Activated naive CD4-positive, alpha-beta T cell treated with anti-CD3 and anti-CD28 coated beads, Interleukin-2, amount 50 U/mL, for 72 hours (primary cell): ENCODE results near the gene OR1F1. TPM values are rescaled to one million over a fixed set of nuclear protein-coding genes. Genes with fewer than 3 reads are reported as not detected.
"Not testable (repeated sequence)": the region's sequence is repeated elsewhere in the genome, so short reads cannot be mapped to it uniquely, and the experiment has no call there.

Experiments
- ATAC-seq, 2 donors: fragments of 150-1000 bp; cut with Tn5 transposase; 2 replicates each; pipeline ENCODE4 v1.10.0; 2021; ENCODE audit warnings: mild to moderate bottlenecking in 2 of 2, moderate library complexity in 2 of 2
- DNase-seq, 2 donors: peaks; one replicate each; pipeline ENCODE4 v3.0.0; 2021 to 2022; ENCODE audit warnings: low spot score in 2 of 2
- H3K27ac Mint-ChIP-seq, 2 donors: one replicate each; pipeline ENCODE4 v1.8.0; 2022; ENCODE audit warnings: mild to moderate bottlenecking in 2 of 2, mixed read lengths in 2 of 2
- H3K36me3 Mint-ChIP-seq, 2 donors: one replicate each; pipeline ENCODE4 v1.8.0; 2022; ENCODE audit warnings: mixed read lengths in 2 of 2
- H3K9me3 Mint-ChIP-seq, 2 donors: one replicate each; pipeline ENCODE4 v1.8.0; 2022; ENCODE audit warnings: mixed read lengths in 2 of 2
- total RNA-seq, 2 donors: library from RNA; stranded (reverse); gene quantifications; one replicate each; pipeline ENCODE4 v1.2.3, GENCODE V29; 2022

Gene OR1F1
- total RNA-seq, 2 donors from 2014 or later: not detected

DNA sequence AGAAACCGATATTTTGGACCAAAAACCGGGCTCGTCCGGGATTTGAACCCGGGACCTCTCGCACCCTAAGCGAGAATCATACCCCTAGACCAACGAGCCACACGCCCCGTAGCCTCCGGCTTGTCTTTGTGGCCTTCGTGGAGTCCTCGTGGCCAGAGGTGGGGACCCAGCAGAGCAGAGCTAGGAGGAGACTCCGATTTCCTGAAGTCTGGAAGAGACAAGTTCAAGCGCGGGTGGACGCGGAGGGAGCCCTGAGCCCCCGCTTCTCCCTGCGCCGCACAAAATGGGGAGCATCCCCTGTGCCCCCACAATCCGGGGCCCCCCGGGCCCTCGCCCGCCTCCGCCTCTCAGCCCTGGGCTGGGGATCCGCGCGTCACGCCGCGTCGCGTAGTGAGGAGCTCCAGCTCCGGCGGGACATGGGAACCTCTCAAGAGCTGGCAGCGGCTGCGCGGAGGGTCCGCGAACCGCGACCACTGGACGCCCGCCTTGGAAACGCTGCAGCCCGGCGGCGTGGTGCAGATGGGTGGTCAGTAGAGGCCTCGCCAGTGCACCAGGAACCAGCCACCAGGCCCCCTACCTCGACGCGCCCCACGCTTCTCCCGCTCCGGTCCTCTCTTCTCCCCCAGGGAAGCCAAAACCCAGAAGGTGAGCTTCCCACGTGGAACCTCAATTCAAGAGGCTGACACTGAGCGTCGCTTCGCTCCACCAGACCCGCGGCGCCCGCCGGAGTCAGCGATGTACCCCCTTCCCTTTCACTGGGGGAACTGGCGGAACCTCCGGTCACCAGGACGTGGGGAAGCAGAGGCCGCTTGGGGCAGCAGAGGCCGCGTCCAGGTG is 5.2 kb upstream of the OR1F1 start:
- Mint-ChIP-seq H3K9me3 (peaks cover 0 to 5% of the 10 kb centered on the region in 2 donors), H3K27ac (peak overlapping the region; percentile 82 to 99), H3K36me3 (peaks cover 8 to 11% of the 10 kb centered on the region in 2 donors)
- peak in 1 of 2 donors; percentile 77 for DNase-seq
- peak; percentile 58 to 68 for ATAC-seq

DNA sequence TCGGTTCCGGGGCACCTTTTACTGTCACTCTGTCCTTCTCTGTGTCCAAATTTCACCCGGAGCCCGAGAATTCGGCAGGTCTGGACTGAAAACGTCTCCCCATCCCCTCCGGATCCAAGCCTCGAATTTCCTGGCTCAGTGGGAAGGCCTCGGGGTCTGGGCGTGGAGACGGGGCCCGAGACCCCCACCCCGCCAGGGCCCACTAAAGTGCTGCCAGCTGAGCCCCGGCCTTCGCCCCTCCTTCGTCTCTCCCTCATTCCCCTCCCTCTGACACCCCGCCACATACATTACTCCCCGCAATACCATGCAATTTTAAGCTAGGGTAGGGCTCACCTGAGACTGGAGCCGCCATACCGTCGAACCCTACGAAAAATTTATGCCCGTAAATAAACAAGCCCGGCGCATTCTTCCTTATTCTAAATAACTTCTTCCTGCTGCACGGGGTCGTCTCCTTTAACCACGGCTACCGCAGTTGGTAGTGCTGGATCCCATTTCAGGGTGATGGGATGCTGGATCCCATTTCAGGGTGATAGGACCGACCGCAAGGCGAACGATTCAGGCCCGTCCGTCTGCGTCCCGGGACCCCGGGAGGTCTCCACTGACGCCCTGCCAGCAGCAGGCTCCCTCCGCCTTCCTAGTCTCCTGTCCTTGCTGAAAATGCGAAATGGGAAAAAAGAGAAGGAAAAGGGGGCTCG is 4.4 kb upstream of the OR1F1 start:
- Mint-ChIP-seq H3K27ac (peak overlapping the region; percentile 82 to 99), H3K9me3 (peaks cover 0 to 5% of the 10 kb centered on the region in 2 donors), H3K36me3 (peaks cover 8 to 15% of the 10 kb centered on the region in 2 donors)
- ATAC-seq (peak in 1 of 2 donors; percentile 13), DNase-seq (no peak)

DNA sequence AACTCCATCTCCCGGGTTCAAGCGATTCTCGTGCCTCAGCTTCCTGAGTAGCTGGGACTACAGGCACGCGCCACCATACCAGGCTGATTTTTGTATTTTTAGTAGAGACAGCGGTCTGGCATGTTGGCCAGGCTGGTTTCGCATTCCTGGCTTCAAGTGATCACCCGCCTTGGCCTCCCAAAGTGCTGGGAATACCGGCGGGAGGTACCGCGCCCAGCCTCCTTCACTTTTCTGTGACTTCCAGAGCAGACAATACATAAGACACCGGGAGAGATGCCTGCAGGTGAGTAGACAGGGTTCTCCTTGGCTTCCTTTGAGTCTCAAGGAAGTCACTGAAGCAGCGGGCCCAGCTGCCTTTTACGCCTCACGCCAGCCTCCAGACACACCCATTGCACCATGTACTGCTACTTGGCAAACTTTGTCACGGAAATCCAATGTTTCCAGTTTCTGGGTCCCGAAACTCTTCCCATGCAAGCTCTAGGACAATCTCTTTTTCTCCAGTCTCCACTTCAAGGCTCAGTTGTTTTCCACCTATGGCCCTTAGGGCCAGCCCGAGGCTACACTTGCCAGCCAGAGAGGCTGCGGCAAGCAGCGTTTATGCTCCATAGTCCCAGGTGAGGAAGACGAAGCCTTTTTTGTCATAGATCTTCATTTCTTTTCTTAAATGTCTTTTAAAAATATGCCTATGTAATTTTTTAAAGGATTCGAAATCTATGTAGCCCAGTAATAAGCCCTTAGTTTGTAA is 886 bp upstream of the OR1F1 start:
- no peak for DNase-seq
- H3K9me3 Mint-ChIP-seq: peaks cover 0 to 5% of the 10 kb centered on the region in 2 donors
- peak overlapping the region; percentile 74 to 95 for H3K27ac Mint-ChIP-seq
- no peak for ATAC-seq
- H3K36me3 Mint-ChIP-seq: peaks cover 8 to 23% of the 10 kb centered on the region in 2 donors

DNA sequence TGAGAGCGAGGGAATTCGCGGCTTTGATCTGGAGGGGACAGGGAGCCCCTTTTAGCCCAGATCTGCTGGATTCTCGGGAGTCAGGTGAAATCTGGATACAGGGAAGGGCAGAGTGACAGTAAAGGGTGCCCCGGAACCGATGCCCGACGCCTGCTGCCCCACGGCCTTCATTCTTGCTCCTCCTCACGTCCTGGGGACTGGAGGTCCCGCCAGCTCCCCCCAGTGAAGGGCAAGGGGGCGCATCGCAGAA is 596 bp downstream of the OR1F1 start:
- Mint-ChIP-seq H3K27ac (peak overlapping the region in 1 of 2 donors; percentile 74), H3K9me3 (peaks cover 0 to 5% of the 10 kb centered on the region in 2 donors), H3K36me3 (peaks cover 8 to 23% of the 10 kb centered on the region in 2 donors)
- DNase-seq (no peak), ATAC-seq (no peak)

DNA sequence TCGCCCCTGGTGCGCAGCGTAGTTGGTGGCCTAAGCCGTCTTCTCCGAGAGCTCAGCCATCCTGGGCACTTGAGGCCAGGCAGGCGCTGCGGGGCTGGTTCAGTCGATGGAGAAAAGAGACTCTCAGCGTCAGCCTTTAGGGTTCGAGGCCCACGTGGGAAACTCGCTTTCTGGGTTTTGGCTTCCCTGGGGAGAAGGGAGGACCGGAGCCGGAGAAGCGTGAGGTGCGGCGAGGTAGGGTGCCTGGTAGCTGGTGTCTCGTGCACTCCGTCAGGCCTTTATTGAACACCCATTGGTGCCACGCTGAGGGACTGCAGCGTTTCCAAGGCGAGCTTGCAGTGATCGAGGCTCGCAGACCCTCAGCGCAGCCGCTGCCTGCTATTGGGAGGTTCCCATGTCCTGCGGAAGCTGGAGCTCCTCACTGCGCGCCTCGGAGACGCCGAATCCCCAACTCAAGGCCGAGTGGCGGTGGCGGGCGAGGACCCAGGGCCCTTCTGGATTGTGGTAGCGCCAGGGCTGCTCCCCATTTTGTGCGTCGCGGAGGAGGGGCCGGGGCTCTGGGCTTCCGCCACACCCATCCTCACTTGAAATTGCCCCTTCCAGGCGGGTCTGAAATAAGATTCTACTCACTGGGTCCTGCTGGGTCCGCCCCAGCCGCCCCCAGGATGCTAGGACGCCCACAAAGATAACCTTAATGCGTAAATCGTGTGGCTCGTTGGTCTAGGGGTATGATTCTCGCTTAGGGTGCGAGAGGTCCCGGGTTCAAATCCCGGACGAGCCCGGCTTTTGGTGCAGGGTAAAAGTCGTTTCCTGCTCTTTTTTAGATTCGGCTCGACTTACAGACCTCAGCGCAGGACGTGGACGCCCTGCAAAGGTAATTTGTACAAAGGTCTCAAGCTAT is 1.2 kb downstream of the OR1F1 start:
- H3K9me3 Mint-ChIP-seq: peaks cover 0 to 2% of the 10 kb centered on the region in 2 donors
- peaks cover 2 to 18% of the 10 kb centered on the region in 2 donors for H3K36me3 Mint-ChIP-seq
- ATAC-seq (peak; percentile 42 to 69), DNase-seq (peak in 1 of 2 donors; percentile 73)
- peak overlapping the region; percentile 74 to 95 for H3K27ac Mint-ChIP-seq

DNA sequence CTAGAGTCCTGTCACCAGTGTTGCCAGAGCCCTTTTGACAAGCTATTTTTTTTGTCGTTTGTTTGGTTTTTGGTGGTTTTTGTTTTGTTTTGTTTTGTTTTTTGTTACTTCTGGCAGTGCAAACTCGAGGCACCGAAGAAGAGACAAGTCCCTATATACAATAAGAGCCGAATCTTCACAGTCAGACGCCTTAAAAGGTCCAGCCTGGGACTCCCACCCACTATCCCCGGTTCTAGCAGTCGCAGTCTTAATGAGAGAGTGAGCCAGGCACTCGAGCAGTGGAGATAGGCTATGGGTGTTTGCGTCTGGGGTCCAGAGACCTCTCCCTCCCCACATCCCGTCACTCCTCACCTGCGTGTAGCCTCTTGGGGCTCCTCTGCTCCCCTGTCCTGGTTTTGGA is 1.9 kb downstream of the OR1F1 start:
- Mint-ChIP-seq H3K36me3 (peaks cover 0 to 15% of the 10 kb centered on the region in 2 donors), H3K9me3 (no peaks in the 10 kb centered on the region), H3K27ac (peak overlapping the region; percentile 74 to 95)
- ATAC-seq (no peak), DNase-seq (no peak)

DNA sequence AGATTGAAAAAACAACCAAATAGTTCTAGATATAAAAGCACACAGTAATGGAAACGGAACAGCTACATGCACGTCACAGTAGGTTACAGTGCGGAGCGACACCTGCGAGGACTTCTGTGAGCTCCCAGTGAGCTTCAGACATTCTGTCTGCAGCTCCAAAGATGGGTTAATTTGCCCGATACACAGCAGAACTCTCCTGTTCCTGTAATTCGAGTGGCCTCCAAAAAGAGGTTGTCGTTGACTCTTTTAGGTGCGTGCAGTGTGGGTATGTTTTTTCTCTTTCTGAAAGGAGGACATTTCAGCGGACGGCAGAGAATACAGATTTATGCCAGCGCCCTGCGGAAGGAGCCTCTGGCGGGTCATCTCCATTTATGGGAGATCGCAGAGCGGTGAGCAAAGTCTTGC is 2.9 kb downstream of the OR1F1 start:
- DNase-seq (peak in 1 of 2 donors; percentile 25), ATAC-seq (peak in 1 of 2 donors; percentile 2)
- H3K36me3 Mint-ChIP-seq: peaks cover 0 to 15% of the 10 kb centered on the region in 2 donors
- peak overlapping the region; percentile 63 to 84 for H3K27ac Mint-ChIP-seq
- no peaks in the 10 kb centered on the region for H3K9me3 Mint-ChIP-seq

DNA sequence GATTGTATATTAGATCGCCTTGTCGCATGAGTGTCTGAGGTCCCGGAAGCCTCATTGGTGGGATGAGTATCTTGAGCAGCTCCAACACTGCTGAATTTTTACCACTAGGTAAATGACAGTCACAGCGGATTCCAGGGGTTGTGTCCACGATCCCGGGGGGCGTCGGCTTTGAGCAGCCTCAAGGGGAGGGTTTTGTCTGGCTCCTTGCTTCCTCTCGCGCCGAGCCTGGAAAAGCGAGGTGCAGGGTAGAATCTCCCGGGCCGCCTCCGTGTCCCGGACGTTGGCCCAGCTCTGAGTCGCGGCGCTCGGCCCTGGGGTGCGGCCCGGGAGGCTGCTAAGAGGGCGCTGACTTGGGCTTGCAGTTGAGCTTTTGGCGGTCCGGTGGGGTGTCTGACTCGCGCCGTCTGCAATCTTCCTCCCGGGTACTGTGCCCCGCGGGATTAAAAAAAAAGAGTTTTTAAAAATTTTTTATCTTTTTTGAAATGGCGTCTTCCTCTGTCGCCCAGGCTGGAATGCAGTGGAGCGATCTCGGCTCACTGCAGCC is 4.5 kb downstream of the OR1F1 start:
- DNase-seq (no peak), ATAC-seq (no peak)
- Mint-ChIP-seq H3K36me3 (peaks cover 0 to 14% of the 10 kb centered on the region in 2 donors), H3K9me3 (no peaks in the 10 kb centered on the region), H3K27ac (no peak overlapping the region)

DNA sequence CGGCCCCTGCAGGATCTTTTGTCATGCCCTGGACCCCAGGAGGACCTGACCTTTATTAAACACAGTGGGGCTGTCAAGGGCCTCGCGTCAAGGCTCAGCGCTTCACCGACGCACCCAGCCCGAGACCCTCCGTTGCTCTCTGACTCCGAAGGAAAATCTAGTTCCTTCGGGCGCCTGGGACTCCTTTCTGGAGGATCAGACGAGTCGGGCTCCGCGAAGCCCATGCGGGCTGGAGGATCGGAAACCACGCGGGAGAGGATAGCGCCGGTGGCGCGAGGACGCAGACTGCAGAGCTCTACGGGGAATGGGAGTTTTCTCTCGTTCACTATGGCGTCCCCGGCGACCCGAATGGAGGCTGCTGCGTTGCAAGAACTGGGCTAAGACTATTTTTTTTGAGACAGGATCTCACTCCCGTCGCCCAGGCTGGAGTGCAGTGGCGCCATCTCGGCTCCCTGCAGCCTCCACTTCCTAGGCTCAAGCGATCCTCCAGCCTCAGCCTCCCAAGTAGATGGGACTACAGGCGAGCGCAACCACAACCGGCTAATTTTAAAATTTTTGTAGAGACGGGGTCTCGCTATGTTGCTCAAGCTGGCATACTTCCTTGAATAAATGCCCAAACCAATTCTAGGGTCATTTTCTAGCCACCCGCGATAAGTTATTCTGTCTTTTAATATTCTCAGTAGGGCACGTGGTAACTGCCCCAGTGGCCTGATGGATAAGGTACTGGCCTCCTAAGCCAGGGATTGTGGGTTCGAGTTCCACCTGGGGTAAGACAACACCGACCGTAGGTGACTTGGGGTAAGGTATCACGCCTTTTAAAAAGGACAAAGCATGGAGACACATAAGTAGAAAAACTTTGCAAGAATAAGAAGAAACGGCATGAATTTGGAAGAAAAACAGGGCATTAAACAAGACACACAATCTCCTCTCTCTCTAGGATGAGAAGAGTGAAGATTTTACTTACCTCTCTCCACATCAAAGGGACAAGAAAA is 5.5 kb downstream of the OR1F1 start:
- no peaks in the 10 kb centered on the region for H3K9me3 Mint-ChIP-seq
- H3K27ac Mint-ChIP-seq: no peak overlapping the region
- H3K36me3 Mint-ChIP-seq: peaks cover 0 to 8% of the 10 kb centered on the region in 2 donors
- DNase-seq: no peak
- ATAC-seq: no peak

DNA sequence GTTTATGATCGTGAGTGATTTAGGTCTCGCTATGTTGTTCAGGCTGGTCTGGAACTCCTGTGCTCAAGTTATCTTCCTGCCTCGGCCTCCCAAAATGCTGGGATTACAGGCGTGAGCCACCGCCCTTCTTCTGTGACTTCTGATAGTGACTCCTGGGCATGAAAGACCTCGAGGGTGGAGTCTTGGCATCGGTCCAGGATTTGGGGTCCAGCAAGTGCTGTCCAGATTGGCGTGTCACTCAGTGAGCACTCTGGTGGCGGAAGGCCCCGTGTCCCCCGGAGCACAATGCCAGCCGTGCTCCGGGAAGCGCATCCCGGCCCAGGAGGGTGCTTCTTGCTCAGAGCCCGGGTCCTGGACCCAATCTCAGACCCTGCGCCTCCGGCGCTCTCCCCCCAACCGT is 6.8 kb downstream of the OR1F1 start:
- Mint-ChIP-seq H3K27ac (no peak overlapping the region), H3K9me3 (no peaks in the 10 kb centered on the region), H3K36me3 (peaks cover 0 to 5% of the 10 kb centered on the region in 2 donors)
- DNase-seq (no peak), ATAC-seq (no peak)

DNA sequence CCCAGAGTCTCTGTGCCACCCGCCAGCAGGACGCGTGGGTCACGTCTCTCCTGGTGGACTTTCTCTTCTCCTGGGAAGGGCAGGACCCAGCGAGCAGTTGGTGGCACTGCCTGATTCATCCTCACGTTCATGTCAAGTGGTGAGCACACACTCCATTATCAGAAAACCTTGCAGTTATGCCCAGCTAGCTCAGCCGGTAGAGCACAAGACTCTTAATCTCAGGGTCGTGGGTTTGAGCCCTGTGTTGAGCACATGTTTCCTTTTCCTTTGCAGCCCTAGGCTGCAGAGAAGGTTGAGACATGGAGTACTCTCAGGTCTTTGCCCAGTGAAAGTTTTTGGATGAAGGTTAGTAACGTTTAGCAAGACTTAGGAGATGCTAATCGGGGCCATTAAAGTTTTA is 8.0 kb downstream of the OR1F1 start:
- Mint-ChIP-seq H3K36me3 (no peaks in the 10 kb centered on the region), H3K9me3 (no peaks in the 10 kb centered on the region), H3K27ac (peak overlapping the region in 1 of 2 donors; percentile 36)
- ATAC-seq (no peak), DNase-seq (no peak)

DNA sequence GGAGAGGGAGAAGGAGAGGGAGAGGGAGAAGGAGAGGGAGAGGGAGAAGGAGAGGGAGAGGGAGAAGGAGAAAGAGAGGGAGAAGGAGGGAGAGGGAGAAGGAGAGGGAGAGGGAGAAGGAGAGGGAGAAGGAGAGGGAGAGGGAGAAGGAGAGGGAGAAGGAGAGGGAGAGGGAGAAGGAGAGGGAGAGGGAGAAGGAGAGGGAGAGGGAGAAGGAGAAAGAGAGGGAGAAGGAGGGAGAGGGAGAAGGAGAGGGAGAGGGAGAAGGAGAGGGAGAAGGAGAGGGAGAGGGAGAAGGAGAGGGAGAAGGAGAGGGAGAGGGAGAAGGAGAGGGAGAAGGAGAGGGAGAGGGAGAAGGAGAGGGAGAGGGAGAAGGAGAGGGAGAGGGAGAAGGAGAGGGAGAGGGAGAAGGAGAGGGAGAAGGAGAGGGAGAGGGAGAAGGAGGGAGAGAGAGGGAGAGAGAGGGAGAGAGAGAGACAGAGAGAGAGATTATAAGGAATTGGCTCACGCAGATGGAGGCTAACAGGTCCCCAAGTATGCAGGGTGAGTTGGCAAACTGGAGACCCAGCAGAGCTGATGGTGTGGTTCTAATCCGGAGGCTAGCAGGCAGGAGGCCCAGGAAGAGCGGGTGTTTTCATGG is 9.8 kb downstream of the OR1F1 start:
- H3K9me3 Mint-ChIP-seq, ATAC-seq, H3K27ac Mint-ChIP-seq, H3K36me3 Mint-ChIP-seq, DNase-seq: not testable (repeated sequence)

DNA sequence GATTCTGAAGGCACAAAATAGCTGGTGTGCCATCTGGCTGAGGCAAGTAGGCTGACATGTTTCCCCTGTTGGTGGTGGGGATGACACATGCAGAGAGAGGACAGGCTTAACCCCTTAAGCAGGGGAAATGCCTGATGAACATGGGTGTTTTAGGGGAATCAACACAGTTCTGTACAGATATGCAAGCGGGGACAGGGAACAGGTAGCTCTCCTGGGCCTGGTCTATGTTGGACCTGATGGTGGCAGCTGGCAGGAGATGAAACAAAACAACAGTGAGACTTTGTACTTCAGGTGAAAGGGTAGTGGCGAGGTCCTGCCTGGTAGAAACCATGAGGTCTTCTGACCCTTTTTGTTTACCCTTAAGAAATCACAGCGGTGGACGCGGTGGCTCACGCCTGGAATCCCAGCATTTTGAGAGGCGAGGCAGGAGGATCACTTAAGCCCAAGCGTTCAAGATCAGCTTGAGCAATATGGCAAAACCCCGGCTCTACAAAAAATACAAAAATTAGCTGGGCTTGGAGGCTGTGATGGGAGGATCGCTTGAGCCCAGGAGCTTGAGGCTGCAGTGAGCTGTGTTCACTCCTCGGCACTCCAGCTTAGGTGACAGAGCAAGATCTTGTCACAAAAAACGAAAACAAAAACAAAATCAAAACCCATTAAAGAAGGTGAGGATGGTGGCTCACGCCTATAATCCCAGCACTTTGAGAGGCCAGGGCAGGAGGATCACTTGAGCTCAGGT is 10.5 kb downstream of the OR1F1 start:
- peak in 1 of 2 donors; percentile 32 for ATAC-seq
- Mint-ChIP-seq H3K36me3 (no peaks in the 10 kb centered on the region), H3K9me3 (no peaks in the 10 kb centered on the region), H3K27ac (no peak overlapping the region)
- DNase-seq: no peak
